Activated B cell treated with CpG ODN at 0.5 μM for 24 hours (primary cell): ENCODE results near the gene FYB2. TPM values are rescaled to one million over a fixed set of nuclear protein-coding genes. Genes with fewer than 3 reads are reported as not detected.

Experiments
- ATAC-seq: fragments of 200-7000 bp; cut with Tn5 transposase; one replicate; pipeline ENCODE4 v1.10.0; 2021; ENCODE audit warnings: low read depth, mild to moderate bottlenecking, moderate library complexity
- CTCF ChIA-PET: fragments of 350-600 bp; sonication (Branson Sonifier 250); formaldehyde crosslinking; loops from one replicate; lab custom pipeline; 2021; ENCODE audit warnings: antibody characterized with exemption; lab: Charles Lee
- POLR2A ChIA-PET: fragments of 350-600 bp; sonication (Branson Sonifier 250); formaldehyde crosslinking; loops from one replicate; lab custom pipeline; 2021; ENCODE audit warnings: antibody characterized with exemption; lab: Charles Lee
- DNase-seq: peaks from one replicate; pipeline ENCODE4 v3.0.0; 2022
- H3K27ac Mint-ChIP-seq: one replicate; pipeline ENCODE4 v1.8.0; 2020; ENCODE audit warnings: mixed read lengths
- H3K27me3 Mint-ChIP-seq: one replicate; pipeline ENCODE4 v1.8.0; 2021; ENCODE audit warnings: mixed read lengths
- H3K36me3 Mint-ChIP-seq: one replicate; pipeline ENCODE4 v1.8.0; 2021; ENCODE audit warnings: low read depth, mixed read lengths
- H3K4me1 Mint-ChIP-seq: one replicate; pipeline ENCODE4 v1.8.0; 2021; ENCODE audit warnings: mixed read lengths
- H3K4me3 Mint-ChIP-seq: one replicate; pipeline ENCODE4 v1.8.0; 2020; ENCODE audit warnings: mild to moderate bottlenecking, mixed read lengths
- H3K9me3 Mint-ChIP-seq: one replicate; pipeline ENCODE4 v1.8.0; 2020; ENCODE audit warnings: mixed read lengths
- intact Hi-C: fragments of 100-400 bp; cut with micrococcal nuclease; formaldehyde crosslinking; loops from one replicate; pipeline ENCODE4 v1.15.1; 2024
- total RNA-seq: library from RNA; stranded (reverse); gene quantifications from 2 replicates; pipeline ENCODE4 v1.2.3, GENCODE V29; 2022
- TF ChIP-seq, protein P1 (sequence below): fragments of 200-600 bp; IDR thresholded peaks from one replicate; pipeline ENCODE4 v1.8.0; 2022; ENCODE audit warnings: antibody characterized with exemption, mild to moderate bottlenecking

Gene FYB2
- total RNA-seq, 1 donor from 2014 or later: not detected

DNA sequence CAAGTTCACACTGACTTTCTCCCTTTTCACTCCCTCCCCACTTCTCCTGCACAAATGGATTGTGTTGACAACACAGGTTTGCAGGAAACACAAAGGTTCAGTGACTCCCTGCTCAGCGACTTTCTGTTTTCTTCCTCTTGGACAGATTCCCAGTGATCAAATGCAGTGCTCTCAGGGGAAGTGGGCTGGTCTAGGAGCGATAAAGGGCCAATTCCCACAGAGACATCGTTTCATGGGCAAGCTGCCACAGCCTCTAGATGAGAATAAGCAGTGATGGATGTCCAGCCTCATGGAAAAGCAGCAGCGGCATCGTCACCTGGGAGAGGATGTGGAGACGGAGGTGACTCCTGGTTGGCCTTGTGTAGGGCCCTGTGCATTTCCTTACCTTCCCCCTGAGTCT lies 30.6 kb downstream of the FYB2 start:
- Mint-ChIP-seq H3K4me1 (no peaks in the 10 kb centered on the region), H3K4me3 (no peak overlapping the region), H3K27ac (no peak overlapping the region), H3K36me3 (no peaks in the 10 kb centered on the region), H3K27me3 (peaks cover 23% of the 10 kb centered on the region), H3K9me3 (no peaks in the 10 kb centered on the region)
- DNase-seq (no peak), ATAC-seq (no peak)
- TF ChIP-seq, protein P1, sequence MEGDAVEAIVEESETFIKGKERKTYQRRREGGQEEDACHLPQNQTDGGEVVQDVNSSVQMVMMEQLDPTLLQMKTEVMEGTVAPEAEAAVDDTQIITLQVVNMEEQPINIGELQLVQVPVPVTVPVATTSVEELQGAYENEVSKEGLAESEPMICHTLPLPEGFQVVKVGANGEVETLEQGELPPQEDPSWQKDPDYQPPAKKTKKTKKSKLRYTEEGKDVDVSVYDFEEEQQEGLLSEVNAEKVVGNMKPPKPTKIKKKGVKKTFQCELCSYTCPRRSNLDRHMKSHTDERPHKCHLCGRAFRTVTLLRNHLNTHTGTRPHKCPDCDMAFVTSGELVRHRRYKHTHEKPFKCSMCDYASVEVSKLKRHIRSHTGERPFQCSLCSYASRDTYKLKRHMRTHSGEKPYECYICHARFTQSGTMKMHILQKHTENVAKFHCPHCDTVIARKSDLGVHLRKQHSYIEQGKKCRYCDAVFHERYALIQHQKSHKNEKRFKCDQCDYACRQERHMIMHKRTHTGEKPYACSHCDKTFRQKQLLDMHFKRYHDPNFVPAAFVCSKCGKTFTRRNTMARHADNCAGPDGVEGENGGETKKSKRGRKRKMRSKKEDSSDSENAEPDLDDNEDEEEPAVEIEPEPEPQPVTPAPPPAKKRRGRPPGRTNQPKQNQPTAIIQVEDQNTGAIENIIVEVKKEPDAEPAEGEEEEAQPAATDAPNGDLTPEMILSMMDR: no peak
- ChIA-PET CTCF (no interaction called here), POLR2A (no interaction called here)
- intact Hi-C loops: no loop called here

DNA sequence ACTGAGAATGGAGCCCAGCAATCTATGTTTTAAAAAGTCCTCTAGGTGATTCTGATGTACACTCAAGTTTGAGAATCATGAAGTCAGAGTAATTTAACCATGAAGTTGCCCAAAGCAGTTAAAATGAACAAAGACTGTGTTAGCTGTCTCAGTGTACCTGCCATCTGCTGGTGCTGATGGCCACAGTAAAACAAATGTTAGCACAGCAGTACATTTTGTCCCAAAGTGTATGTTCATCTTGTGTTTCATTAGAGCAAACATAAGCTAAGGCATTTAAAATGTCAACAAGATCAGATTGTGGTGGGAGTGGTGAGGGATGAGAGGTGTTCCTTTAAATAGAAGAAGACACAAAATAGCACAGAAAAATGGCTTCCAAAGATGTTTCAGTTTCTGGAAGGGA lies 31.1 kb downstream of the FYB2 start:
- TF ChIP-seq, protein P1: no peak
- ATAC-seq (no peak), DNase-seq (no peak)
- H3K36me3 Mint-ChIP-seq: no peaks in the 10 kb centered on the region
- ChIA-PET CTCF (no interaction called here), POLR2A (no interaction called here)
- H3K4me3 Mint-ChIP-seq: no peak overlapping the region
- H3K4me1 Mint-ChIP-seq: no peaks in the 10 kb centered on the region
- intact Hi-C loops: no loop called here
- no peak overlapping the region for H3K27ac Mint-ChIP-seq
- no peaks in the 10 kb centered on the region for H3K9me3 Mint-ChIP-seq
- peaks cover 23% of the 10 kb centered on the region for H3K27me3 Mint-ChIP-seq

DNA sequence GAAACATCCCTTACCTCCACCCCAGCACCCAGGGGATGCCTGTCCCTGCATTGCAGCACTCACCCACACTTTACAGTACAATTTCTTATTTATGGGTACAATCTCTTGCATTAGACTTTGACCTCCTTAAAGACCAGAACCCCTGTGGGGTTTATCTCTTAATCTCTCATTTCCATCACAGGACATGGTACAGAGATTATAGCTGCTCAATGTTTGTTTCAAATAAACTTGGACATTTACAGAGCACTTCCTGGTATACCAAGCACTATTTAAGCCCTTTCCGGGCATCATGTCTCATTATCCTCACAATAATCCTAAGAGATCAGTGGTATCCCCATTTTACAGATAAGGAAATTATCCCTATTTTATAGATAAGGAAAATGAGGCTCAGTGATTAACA lies 31.9 kb downstream of the FYB2 start:
- POLR2A ChIA-PET: no interaction called here
- TF ChIP-seq, protein P1: no peak
- intact Hi-C loops: no loop called here

DNA sequence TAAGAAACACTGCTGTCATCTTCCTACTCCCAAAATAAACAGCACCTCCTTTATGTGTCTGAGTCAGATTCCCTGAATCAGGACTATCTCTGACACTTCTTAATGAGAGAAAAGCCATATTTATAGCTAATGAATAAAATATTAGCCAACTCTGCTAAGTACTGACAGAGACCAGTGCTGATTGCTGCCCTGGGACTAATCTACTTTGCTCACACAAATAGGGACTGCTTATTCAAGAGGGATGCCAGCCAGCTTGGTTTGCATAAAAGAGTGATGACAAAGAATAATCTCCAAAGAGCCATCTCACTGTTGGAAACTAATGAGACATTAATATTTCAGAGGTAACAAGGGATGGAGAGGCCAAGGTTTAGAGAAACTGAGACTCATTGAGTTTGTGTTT lies 36.4 kb downstream of the FYB2 start:
- Mint-ChIP-seq H3K27me3 (peaks cover 17% of the 10 kb centered on the region), H3K27ac (no peak overlapping the region), H3K4me1 (no peaks in the 10 kb centered on the region), H3K9me3 (no peaks in the 10 kb centered on the region), H3K4me3 (no peak overlapping the region), H3K36me3 (no peaks in the 10 kb centered on the region)
- TF ChIP-seq, protein P1: no peak
- POLR2A ChIA-PET: no interaction called here
- no peak for ATAC-seq
- CTCF ChIA-PET: no interaction called here
- no peak for DNase-seq
- intact Hi-C loops: no loop called here

More for the DNA sequence above, 31.9 kb downstream of the FYB2 start:
- no peak overlapping the region for H3K27ac Mint-ChIP-seq
- ATAC-seq (no peak), DNase-seq (no peak)
- H3K4me3 Mint-ChIP-seq: no peak overlapping the region
- no peaks in the 10 kb centered on the region for H3K9me3 Mint-ChIP-seq
- peaks cover 23% of the 10 kb centered on the region for H3K27me3 Mint-ChIP-seq
- CTCF ChIA-PET: no interaction called here
- no peaks in the 10 kb centered on the region for H3K4me1 Mint-ChIP-seq
- H3K36me3 Mint-ChIP-seq: no peaks in the 10 kb centered on the region

DNA sequence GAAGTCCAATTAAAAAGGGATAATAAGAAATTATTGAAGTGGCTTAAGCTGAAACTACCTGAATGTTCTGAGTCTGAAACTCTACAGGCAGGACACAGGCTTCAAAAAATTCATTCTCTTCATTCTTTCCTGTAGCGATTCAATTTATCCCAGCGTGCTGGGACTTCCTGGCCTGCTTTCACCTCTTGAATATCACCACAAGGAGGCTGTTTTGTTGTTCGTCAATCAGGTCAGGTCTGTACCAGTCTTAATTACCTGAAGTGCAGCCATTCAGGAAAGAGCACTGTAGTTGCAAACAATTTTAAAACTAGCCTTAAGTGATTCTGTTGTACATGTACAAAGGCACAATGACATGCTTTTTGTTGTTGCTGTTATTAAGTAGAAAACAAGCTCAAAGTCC lies 38.4 kb downstream of the FYB2 start:
- Mint-ChIP-seq H3K27me3 (peaks cover 11% of the 10 kb centered on the region), H3K36me3 (no peaks in the 10 kb centered on the region), H3K4me1 (no peaks in the 10 kb centered on the region), H3K4me3 (no peak overlapping the region), H3K27ac (no peak overlapping the region), H3K9me3 (no peaks in the 10 kb centered on the region)
- TF ChIP-seq, protein P1: no peak
- ChIA-PET CTCF (no interaction called here), POLR2A (no interaction called here)
- ATAC-seq (no peak), DNase-seq (no peak)
- intact Hi-C loops: no loop called here
